ENCODE data around the gene CHCHD3.

Gene CHCHD3

GRCh38 chr7:132869166-132869861 lies 212.6 kb downstream of the CHCHD3 start:
- no peak for TF ChIP-seq CTCF (IDR thresholded peaks at IDR 0.05; ENCODE audit: control insufficient read depth, extremely low read depth, insufficient read depth)
- H3K4me3 ChIP-seq (ENCODE audit: low read depth, low read length): no peak overlapping the region
- DNase-seq (ENCODE audit: low read depth): no peak

GRCh38 chr7:132866551-132866950 lies 215.3 kb downstream of the CHCHD3 start:
- TF ChIP-seq CTCF (IDR thresholded peaks at IDR 0.05; ENCODE audit: control insufficient read depth, extremely low read depth, insufficient read depth): no peak
- no peak for DNase-seq (ENCODE audit: low read depth)
- no peak overlapping the region for H3K4me3 ChIP-seq (ENCODE audit: low read depth, low read length)

GRCh38 chr7:132866144-132866531 lies 215.8 kb downstream of the CHCHD3 start:
- no peak for TF ChIP-seq CTCF (IDR thresholded peaks at IDR 0.05; ENCODE audit: control insufficient read depth, extremely low read depth, insufficient read depth)

GRCh38 chr7:132865366-132866143 lies 216.3 kb downstream of the CHCHD3 start:
- no peak for TF ChIP-seq CTCF (IDR thresholded peaks at IDR 0.05; ENCODE audit: control insufficient read depth, extremely low read depth, insufficient read depth)
- DNase-seq (ENCODE audit: low read depth): no peak

More at GRCh38 chr7:132866144-132866531, 215.8 kb downstream of the CHCHD3 start:
- DNase-seq (ENCODE audit: low read depth): no peak
- no peak overlapping the region for H3K4me3 ChIP-seq (ENCODE audit: low read depth, low read length)

GRCh38 chr7:132861940-132862554 lies 219.8 kb downstream of the CHCHD3 start:
- H3K4me3 ChIP-seq (ENCODE audit: low read depth, low read length): no peak overlapping the region
- no peak for TF ChIP-seq CTCF (IDR thresholded peaks at IDR 0.05; ENCODE audit: control insufficient read depth, extremely low read depth, insufficient read depth)
- no peak for DNase-seq (ENCODE audit: low read depth)

More at GRCh38 chr7:132865366-132866143, 216.3 kb downstream of the CHCHD3 start:
- no peak overlapping the region for H3K4me3 ChIP-seq (ENCODE audit: low read depth, low read length)

GRCh38 chr7:132861424-132861823 lies 220.5 kb downstream of the CHCHD3 start:
- no peak for TF ChIP-seq CTCF (IDR thresholded peaks at IDR 0.05; ENCODE audit: control insufficient read depth, extremely low read depth, insufficient read depth)
- DNase-seq (ENCODE audit: low read depth): peak; percentile 36
- no peak overlapping the region for H3K4me3 ChIP-seq (ENCODE audit: low read depth, low read length)

Measured in LNCaP clone FGC (cell line).